ENCODE data around the gene PRKD1. TPM values are rescaled to one million over a fixed set of nuclear protein-coding genes. Genes with fewer than 3 reads are reported as not detected.

The PRKD1 gene
- 1 to 10 TPM; 3.0 to 5.4 (median 3.6) TPM for total RNA-seq

GRCh38 chr14:29927376-29928116 lies at the start of gene PRKD1:
Gene PRKD1, minus strand, starts transcription at chr14:29927847.
- H3K27ac ChIP-seq = peak within 1 kb of the TSS; percentile 84
- 2% methylated on average over 34 of the region's 91 CpGs for WGBS

GRCh38 chr14:29971101-29971500 lies 43.5 kb upstream of the PRKD1 start:
- H3K36me3 ChIP-seq = no peaks in the 10 kb centered on the region
- TF ChIP-seq CTCF (IDR thresholded peaks at IDR 0.05) (no peak), POLR2A (IDR thresholded peaks at IDR 0.05) (no peak), POLR2AphosphoS5 (IDR thresholded peaks at IDR 0.05) (no peak), EP300 (IDR thresholded peaks at IDR 0.05) (no peak)
- DNase-seq (ENCODE audit: low spot score in 2 of 2) = no peak
- H3K4me1 ChIP-seq = no peaks in the 10 kb centered on the region
- 95% methylated on average over 15 of the region's 15 CpGs for WGBS
- H3K9me3 ChIP-seq = no peaks in the 10 kb centered on the region
- no peak overlapping the region for H3K27ac ChIP-seq
- H3K27me3 ChIP-seq = no peaks in the 10 kb centered on the region
- no peak overlapping the region for H3K4me3 ChIP-seq

More at GRCh38 chr14:29927376-29928116, at the start of gene PRKD1:
- DNase-seq (ENCODE audit: low spot score in 2 of 2) = peak in 1 of 2 donors; percentile 68
- H3K36me3 ChIP-seq = no peaks in the 10 kb centered on the region
- H3K4me3 ChIP-seq = peak within 1 kb of the TSS; percentile 80
- no peaks in the 10 kb centered on the region for H3K9me3 ChIP-seq
- TF ChIP-seq POLR2AphosphoS5 (IDR thresholded peaks at IDR 0.05) (no peak), EP300 (IDR thresholded peaks at IDR 0.05) (no peak), CTCF (IDR thresholded peaks at IDR 0.05) (peak in 1 of 2 donors; percentile 28)
- peaks cover 18% of the 10 kb centered on the region for H3K4me1 ChIP-seq
- H3K27me3 ChIP-seq = peaks cover 12% of the 10 kb centered on the region

- no peaks in the 10 kb centered on the region for H3K4me1 ChIP-seq
- no peak overlapping the region for H3K4me3 ChIP-seq
- WGBS = 86% methylated on average over 3 of the region's 3 CpGs
- no peaks in the 10 kb centered on the region for H3K27me3 ChIP-seq
- no peak overlapping the region for H3K27ac ChIP-seq
- no peak for TF ChIP-seq POLR2AphosphoS5 (IDR thresholded peaks at IDR 0.05)
- TF ChIP-seq EP300 (IDR thresholded peaks at IDR 0.05) = no peak
- TF ChIP-seq CTCF (IDR thresholded peaks at IDR 0.05) = no peak
- no peak for TF ChIP-seq POLR2A (IDR thresholded peaks at IDR 0.05)
- H3K36me3 ChIP-seq = no peaks in the 10 kb centered on the region
- no peak for DNase-seq (ENCODE audit: low spot score in 2 of 2)
- H3K9me3 ChIP-seq = no peaks in the 10 kb centered on the region
Measured at GRCh38 chr14:29955087-29955486, 27.4 kb upstream of the PRKD1 start.

GRCh38 chr14:29953501-29953900 lies 25.9 kb upstream of the PRKD1 start:
- no peak for DNase-seq (ENCODE audit: low spot score in 2 of 2)
- no peaks in the 10 kb centered on the region for H3K36me3 ChIP-seq
- 78% methylated on average over 6 of the region's 6 CpGs for WGBS
- H3K27ac ChIP-seq = no peak overlapping the region
- no peaks in the 10 kb centered on the region for H3K9me3 ChIP-seq
- H3K4me3 ChIP-seq = no peak overlapping the region
- TF ChIP-seq EP300 (IDR thresholded peaks at IDR 0.05) = no peak
- no peak for TF ChIP-seq POLR2A (IDR thresholded peaks at IDR 0.05)
- no peak for TF ChIP-seq POLR2AphosphoS5 (IDR thresholded peaks at IDR 0.05)
- no peaks in the 10 kb centered on the region for H3K27me3 ChIP-seq
- no peaks in the 10 kb centered on the region for H3K4me1 ChIP-seq

GRCh38 chr14:29944091-29944490 lies 16.4 kb upstream of the PRKD1 start:
- H3K9me3 ChIP-seq = peaks cover 10% of the 10 kb centered on the region
- no peak overlapping the region for H3K27ac ChIP-seq
- no peak overlapping the region for H3K4me3 ChIP-seq
- H3K4me1 ChIP-seq = no peaks in the 10 kb centered on the region
- no peak for DNase-seq (ENCODE audit: low spot score in 2 of 2)
- no peaks in the 10 kb centered on the region for H3K36me3 ChIP-seq
- no peaks in the 10 kb centered on the region for H3K27me3 ChIP-seq
- no peak for TF ChIP-seq CTCF (IDR thresholded peaks at IDR 0.05)
- TF ChIP-seq POLR2AphosphoS5 (IDR thresholded peaks at IDR 0.05) = no peak
- TF ChIP-seq EP300 (IDR thresholded peaks at IDR 0.05) = no peak
- TF ChIP-seq POLR2A (IDR thresholded peaks at IDR 0.05) = no peak
